A549 (cell line): ENCODE results near the gene NFASC. TPM values are rescaled to one million over a fixed set of nuclear protein-coding genes. Genes with fewer than 3 reads are reported as not detected.

Experiments used
- ATAC-seq, 2 experiments: fragments of 200-7000 bp in 1 of 2; fragments of >200 bp in 1 of 2; cut with Nextera tagmentation in 1 of 2; cut with Tn5 transposase in 1 of 2; 3 replicates each; pipeline versions ENCODE4 v1.8.0 to v1.9.1; 2018 to 2020; ENCODE audit warnings: mild to moderate bottlenecking in 1 of 2, moderate library complexity in 1 of 2
- CTCF ChIA-PET: fragments of 300-600 bp; sonication (Branson Sonifier 250); formaldehyde crosslinking; extraction: SDS; loops from one replicate; lab custom pipeline; 2021; ENCODE audit warnings: antibody characterized with exemption, inconsistent platforms; lab: Yijun Ruan, JAX
- POLR2A ChIA-PET: fragments of 350-600 bp; formaldehyde crosslinking; extraction: SDS; loops from one replicate; lab custom pipeline; 2021; ENCODE audit warnings: antibody characterized with exemption, inconsistent platforms; lab: Yijun Ruan, JAX
- DNase-seq, 2 experiments: peaks; one replicate each; pipeline versions ENCODE4 v3.0.0 to v3.0.0-alpha.2; 2011 to 2016; ENCODE audit warnings: low read depth in 1 of 2, low spot score in 1 of 2
- FAIRE-seq: peaks from 2 replicates; lab custom pipeline; 2011; peaks lifted over from hg19 to GRCh38; lab: Jason Lieb, UNC
- H3K27ac ChIP-seq, 2 experiments: fragments of >200 bp; sonication (Bioruptor Twin); formaldehyde crosslinking; 3 replicates each; pipeline ENCODE4 v1.5.1; 2016 to 2017
- H3K4me1 ChIP-seq: fragments of >200 bp; sonication (Bioruptor Twin); formaldehyde crosslinking; 3 replicates; pipeline ENCODE4 v1.6.1; 2016
- H3K4me2 ChIP-seq: fragments of >200 bp; sonication (Bioruptor Twin); formaldehyde crosslinking; 3 replicates; pipeline ENCODE4 v1.6.1; 2016
- H3K4me3 ChIP-seq: fragments of >200 bp; sonication (Bioruptor Twin); formaldehyde crosslinking; 3 replicates; pipeline ENCODE4 v1.5.1; 2016
- H3K9me3 ChIP-seq: fragments of >200 bp; sonication (Bioruptor Twin); formaldehyde crosslinking; 3 replicates; pipeline ENCODE4 v1.6.1; 2016
- BHLHE40 ChIP-seq: IDR thresholded peaks from 2 replicates; pipeline ENCODE4 v1.6.1; 2012; ENCODE audit warnings: low read depth, low read length, inconsistent platforms
- CBX2 ChIP-seq: fragments of 200-600 bp; sonication (generic); IDR thresholded peaks from 2 replicates; pipeline ENCODE4 v1.6.1; 2016; ENCODE audit warnings: low read depth, mild to moderate bottlenecking, borderline replicate concordance
- CBX8 ChIP-seq: fragments of 200-600 bp; sonication (generic); IDR thresholded peaks from 2 replicates; pipeline ENCODE4 v1.6.1; 2016
- CEBPB ChIP-seq, 2 experiments: fragments of >200 bp in 1 of 2; sonication (Bioruptor Twin) in 1 of 2; formaldehyde crosslinking in 1 of 2; IDR thresholded peaks; 2 replicates each; pipeline ENCODE4 v1.6.1; 2012 to 2016
- EP300 ChIP-seq, 2 experiments: fragments of >200 bp; sonication (Bioruptor Twin); formaldehyde crosslinking; IDR thresholded peaks; 2 replicates in 1 of 2; 3 replicates in 1 of 2; pipeline ENCODE4 v1.6.1; 2016 to 2017
- ESRRA ChIP-seq: fragments of 150-350 bp; IDR thresholded peaks from 2 replicates; pipeline ENCODE4 v1.6.1; 2014; ENCODE audit warnings: mild to moderate bottlenecking, low read length, borderline replicate concordance
- HOXB13 ChIP-seq: fragments of 250-450 bp; sonication (Bioruptor Pico); IDR thresholded peaks from 2 replicates; pipeline ENCODE4 v1.5.0; 2020; ENCODE audit warnings: low read depth, mild to moderate bottlenecking, moderate library complexity
- HOXB5 ChIP-seq: fragments of 250-450 bp; sonication (Bioruptor Pico); IDR thresholded peaks from 2 replicates; pipeline ENCODE4 v1.5.0; 2020; ENCODE audit warnings: mild to moderate bottlenecking, moderate library complexity
- MAX ChIP-seq: IDR thresholded peaks from 2 replicates; pipeline ENCODE4 v1.6.1; 2012
- MYC ChIP-seq: IDR thresholded peaks from 2 replicates; pipeline ENCODE4 v1.6.1; 2012; ENCODE audit warnings: mild to moderate bottlenecking, inconsistent platforms, low read length, improper control_type of control experiment, borderline replicate concordance
- NFE2L2 ChIP-seq: fragments of 150-350 bp; conservative IDR thresholded peaks from 2 replicates; pipeline ENCODE4 v1.6.1; 2014; ENCODE audit warnings: low read length
- NPAS2 ChIP-seq: fragments of 250-450 bp; sonication (Bioruptor Pico); IDR thresholded peaks from 2 replicates; pipeline ENCODE4 v1.8.0; 2022; ENCODE audit warnings: mild to moderate bottlenecking, moderate library complexity, borderline replicate concordance
- PBX3 ChIP-seq: IDR thresholded peaks from 2 replicates; pipeline ENCODE4 v1.6.1; 2012
- POLR2AphosphoS2 ChIP-seq: conservative IDR thresholded peaks from 2 replicates; pipeline ENCODE4 v1.6.1; 2012; ENCODE audit warnings: low read length, improper control_type of control experiment, inconsistent platforms
- RARB ChIP-seq: fragments of 250-450 bp; sonication (Bioruptor Pico); IDR thresholded peaks from 2 replicates; pipeline ENCODE4 v1.8.0; 2021; ENCODE audit warnings: mild to moderate bottlenecking, moderate library complexity
- REST ChIP-seq: fragments of 200-600 bp; sonication (generic); IDR thresholded peaks from 2 replicates; pipeline ENCODE4 v1.6.1; 2016; ENCODE audit warnings: antibody characterized with exemption, mild to moderate bottlenecking, moderate library complexity
- RFX5 ChIP-seq: fragments of 450-650 bp; IDR thresholded peaks from 2 replicates; pipeline ENCODE4 v1.7.1; 2014; ENCODE audit warnings: antibody characterized with exemption, mild to moderate bottlenecking, moderate library complexity
- TP53 ChIP-seq: fragments of 250-450 bp; sonication (Bioruptor Pico); IDR thresholded peaks from 2 replicates; pipeline ENCODE4 v1.5.0; 2021; ENCODE audit warnings: mild to moderate bottlenecking, moderate library complexity
- USF2 ChIP-seq: fragments of 450-650 bp; IDR thresholded peaks from 2 replicates; pipeline ENCODE4 v1.6.1; 2014; ENCODE audit warnings: antibody characterized with exemption
- ZC3H11A ChIP-seq: fragments of 450-650 bp; IDR thresholded peaks from 2 replicates; pipeline ENCODE4 v1.6.1; 2014; ENCODE audit warnings: antibody characterized with exemption, mild to moderate bottlenecking
- ZFP36 ChIP-seq: fragments of 450-650 bp; IDR thresholded peaks from 2 replicates; pipeline ENCODE4 v1.6.1; 2014; ENCODE audit warnings: borderline replicate concordance; ENCODE audit not compliant: partially characterized antibody
- WGBS: methylation state at CpG from one replicate; pipeline ENCODE4 v1.1.6; 2017; ENCODE audit errors: missing lambda C conversion rate; 5-methylcytosine and 5-hydroxymethylcytosine counted together
- polyA plus RNA-seq, 4 experiments: library from polyadenylated mRNA; depleted of rRNA in 3 of 4; stranded (reverse); fragments of >200 nt; fragmentation: RNase III in 1 of 4; extraction: RNeasy Plus Mini Kit Qiagen cat#74134 plus additional on column Dnase treatment in 1 of 4; gene quantifications; 2 replicates in 3 of 4; 3 replicates in 1 of 4; pipeline ENCODE4 v1.2.3, GENCODE V29; 2011 to 2017

The NFASC gene
- polyA plus RNA-seq, 2 of the 4 experiments (the other 2 are of a cell fraction), result 0.27 to 0.39 TPM

- 81% methylated on average over 3 of the region's 3 CpGs for WGBS
- TF ChIP-seq NPAS2 (no peak), HOXB5 (CRISPR knock-in tag) (no peak), MAX (no peak), EP300 (IDR thresholded peaks at IDR 0.05) (no peak), CBX8 (no peak), MYC (no peak), CEBPB (IDR thresholded peaks at IDR 0.05) (no peak), ESRRA (no peak), BHLHE40 (no peak), USF2 (no peak)
- TF ChIP-seq, all 56 proteins: peak for 0
- DNase-seq (no peak), ATAC-seq (no peak), FAIRE-seq (no peak)
- Histone ChIP-seq H3K4me3 (no peak overlapping the region), H3K4me1 (no peaks in the 10 kb centered on the region), H3K9me3 (no peaks in the 10 kb centered on the region), H3K27ac (no peak overlapping the region), H3K4me2 (no peak overlapping the region)
- POLR2A ChIA-PET, result no interaction called here
- CTCF ChIA-PET, result interaction anchor here (0.8 to 1.8 kb wide), 3 partner anchors 51 to 179 kb away, joined by 3 to 4 read pairs (median 4); no protein-coding TSS in a partner anchor
Measured at GRCh38 chr1:204882479-204882878, 11.8 kb downstream of the NFASC start.

GRCh38 chr1:204883405-204883804 is 12.7 kb downstream of the NFASC start:
- ChIA-PET CTCF (interaction anchor here (1.2 to 1.8 kb wide), 5 partner anchors 51 to 178 kb away, joined by 3 to 5 read pairs (median 4); no protein-coding TSS in a partner anchor), POLR2A (no interaction called here)
- 62% methylated on average over 3 of the region's 3 CpGs for WGBS
- no peak overlapping the region for H3K27ac ChIP-seq
- H3K4me3 ChIP-seq, result no peak overlapping the region
- H3K9me3 ChIP-seq, result no peaks in the 10 kb centered on the region
- TF ChIP-seq RARB (CRISPR knock-in tag) (no peak), TP53 (no peak), RFX5 (no peak), NFE2L2 (no peak), HOXB13 (CRISPR knock-in tag) (no peak), PBX3 (no peak), EP300 (IDR thresholded peaks at IDR 0.05) (no peak), MYC (no peak), ZC3H11A (no peak), CBX2 (no peak), ZFP36 (no peak), POLR2AphosphoS2 (no peak), REST (no peak)
- DNase-seq (no peak), FAIRE-seq (no peak), ATAC-seq (no peak)
- H3K4me2 ChIP-seq, result no peak overlapping the region
- no peaks in the 10 kb centered on the region for H3K4me1 ChIP-seq
